Keratinocyte (primary cell): ENCODE measurements around the gene UGT1A1. TPM values are rescaled to one million over a fixed set of nuclear protein-coding genes. Genes with fewer than 3 reads are reported as not detected.

ENCODE experiments used
- DNase-seq: peaks from one replicate; pipeline ENCODE4 v3.0.0-alpha.2; 2011; ENCODE audit warnings: low read depth, missing footprints, low spot score
- FAIRE-seq: peaks from 2 replicates; lab custom pipeline; 2011; peaks lifted over from hg19 to GRCh38; lab: Jason Lieb, UNC
- H2AFZ ChIP-seq: 2 replicates; pipeline ENCODE4 v1.6.0; 2012; ENCODE audit warnings: low read length, control low read depth, inconsistent platforms; ENCODE audit not compliant: control insufficient read depth
- H3K27ac ChIP-seq: 2 replicates; pipeline ENCODE4 v1.5.1; 2011; ENCODE audit warnings: low read length; ENCODE audit not compliant: control insufficient read depth, insufficient read depth
- H3K27me3 ChIP-seq: 3 replicates; pipeline ENCODE4 v1.6.0; 2011; ENCODE audit warnings: low read length; ENCODE audit not compliant: control insufficient read depth, insufficient read depth; ENCODE audit errors: extremely low read depth
- H3K36me3 ChIP-seq, 2 experiments: 2 replicates in 1 of 2; 3 replicates in 1 of 2; pipeline ENCODE4 v1.5.1; 2011; ENCODE audit warnings: low read length in 2 of 2, mild to moderate bottlenecking in 1 of 2; ENCODE audit not compliant: control insufficient read depth in 2 of 2, insufficient read depth in 2 of 2; ENCODE audit errors: extremely low read depth in 1 of 2
- H3K4me1 ChIP-seq: 3 replicates; pipeline ENCODE4 v1.5.1; 2011; ENCODE audit warnings: low read length; ENCODE audit not compliant: control insufficient read depth, insufficient read depth; ENCODE audit errors: extremely low read depth
- H3K4me2 ChIP-seq: 3 replicates; pipeline ENCODE4 v1.6.0; 2011; ENCODE audit warnings: low read depth, low read length; ENCODE audit not compliant: control insufficient read depth, insufficient read depth; ENCODE audit errors: extremely low read depth
- H3K4me3 ChIP-seq, 3 experiments: fragments of 200-600 bp in 1 of 3; sonication (generic) in 1 of 3; 2 replicates in 2 of 3; 3 replicates in 1 of 3; pipeline ENCODE4 v1.5.1; 2011 to 2016; ENCODE audit warnings: low read length in 3 of 3, mild to moderate bottlenecking in 3 of 3, control low read depth in 2 of 3, inconsistent platforms in 1 of 3, low read depth in 1 of 3, mixed read lengths in 1 of 3, mixed run types in 1 of 3, moderate library complexity in 1 of 3; ENCODE audit not compliant: control insufficient read depth in 2 of 3, insufficient read depth in 2 of 3; ENCODE audit errors: extremely low read depth in 1 of 3
- H3K79me2 ChIP-seq: 2 replicates; pipeline ENCODE4 v1.6.0; 2012; ENCODE audit warnings: low read length; ENCODE audit not compliant: control insufficient read depth, insufficient read depth
- H3K9ac ChIP-seq: 3 replicates; pipeline ENCODE4 v1.6.0; 2011; ENCODE audit warnings: low read length; ENCODE audit not compliant: control insufficient read depth, insufficient read depth; ENCODE audit errors: extremely low read depth
- H3K9me1 ChIP-seq: 3 replicates; pipeline ENCODE4 v1.6.0; 2011; ENCODE audit warnings: low read length; ENCODE audit not compliant: control insufficient read depth, insufficient read depth; ENCODE audit errors: extremely low read depth
- H3K9me3 ChIP-seq: 2 replicates; pipeline ENCODE4 v1.5.1; 2012; ENCODE audit warnings: low read depth, low read length; ENCODE audit not compliant: control insufficient read depth
- H4K20me1 ChIP-seq: 3 replicates; pipeline ENCODE4 v1.6.0; 2011; ENCODE audit warnings: low read length; ENCODE audit not compliant: control insufficient read depth, insufficient read depth; ENCODE audit errors: extremely low read depth
- CTCF ChIP-seq, 3 experiments: IDR thresholded peaks in 1 of 3; conservative IDR thresholded peaks in 1 of 3; optimal IDR thresholded peaks in 1 of 3; 2 replicates in 2 of 3; 3 replicates in 1 of 3; pipeline versions ENCODE3 to v1.5.1; 2011; ENCODE audit warnings: low read length in 3 of 3, mild to moderate bottlenecking in 3 of 3, moderate library complexity in 2 of 3, control low read depth in 1 of 3, inconsistent platforms in 1 of 3; ENCODE audit not compliant: insufficient read depth in 2 of 3; ENCODE audit errors: extremely low read depth in 1 of 3
- EZH2 ChIP-seq: IDR thresholded peaks from one replicate; pipeline ENCODE4 v1.6.1; 2012; ENCODE audit warnings: inconsistent platforms, mild to moderate bottlenecking, low read length, moderate library complexity
- dilution Hi-C: fragments of 300-500 bp; cut with MboI; formaldehyde crosslinking; loops from one replicate; pipeline ENCODE4 v1.7.0; 2020; ENCODE audit warnings: low sequenced_read_pairs; ENCODE audit not compliant: extremely low pct_ligation_motif_present
- polyA plus RNA-seq, 5 experiments: library from polyadenylated mRNA; depleted of rRNA in 3 of 5; stranded (reverse) in 3 of 5; stranded (forward) in 1 of 5; unstranded in 1 of 5; fragments of >200 nt; gene quantifications; 1 replicate in 1 of 5; 2 replicates in 3 of 5; 3 replicates in 1 of 5; pipeline versions ENCODE4 v1.2.1 to v1.2.3, GENCODE V29; 2011 to 2012; ENCODE audit warnings: missing spikeins in 2 of 5, low read depth in 1 of 5, low replicate concordance in 1 of 5

The UGT1A1 gene
- polyA plus RNA-seq, 1 donor (not counting 4 experiments of a cell fraction or from before 2014, with no cell fraction given) = 2.7 TPM

GRCh38 chr2:233740870-233741269, 19.2 kb upstream of the UGT1A1 start:
- no peak overlapping the region for H2AFZ ChIP-seq
- H3K9ac ChIP-seq = no peak overlapping the region
- no peaks in the 10 kb centered on the region for H3K9me1 ChIP-seq
- H3K9me3 ChIP-seq = no peaks in the 10 kb centered on the region
- DNase-seq (no peak), FAIRE-seq (no peak)
- no peak overlapping the region for H3K4me3 ChIP-seq
- dilution Hi-C loops = no loop called here
- H3K79me2 ChIP-seq = peaks cover 19% of the 10 kb centered on the region
- no peaks in the 10 kb centered on the region for H4K20me1 ChIP-seq
- peaks cover 0 to 6% of the 10 kb centered on the region in 2 experiments for H3K36me3 ChIP-seq
- no peak overlapping the region for H3K27ac ChIP-seq
- TF ChIP-seq CTCF (optimal IDR thresholded peaks at IDR 0.05 in 1 of 3, IDR thresholded peaks at IDR 0.05 in 1 of 3, conservative IDR thresholded peaks at IDR 0.05 in 1 of 3; ENCODE audit: extremely low read depth in 1 of 3, insufficient read depth in 2 of 3, low read length in 3 of 3) = no peak
- TF ChIP-seq EZH2 = no peak
- H3K27me3 ChIP-seq = no peaks in the 10 kb centered on the region
- H3K4me1 ChIP-seq = no peaks in the 10 kb centered on the region
- H3K4me2 ChIP-seq = no peak overlapping the region

- TF ChIP-seq CTCF (optimal IDR thresholded peaks at IDR 0.05 in 1 of 3, IDR thresholded peaks at IDR 0.05 in 1 of 3, conservative IDR thresholded peaks at IDR 0.05 in 1 of 3; ENCODE audit: extremely low read depth in 1 of 3, insufficient read depth in 2 of 3, low read length in 3 of 3) = no peak
- no peak for TF ChIP-seq EZH2
- dilution Hi-C loops = no loop called here
- no peak overlapping the region for H2AFZ ChIP-seq
- H3K27me3 ChIP-seq = no peaks in the 10 kb centered on the region
- peaks cover 0 to 1% of the 10 kb centered on the region in 2 experiments for H3K36me3 ChIP-seq
- FAIRE-seq = no peak
- no peaks in the 10 kb centered on the region for H3K4me1 ChIP-seq
- H3K4me3 ChIP-seq = no peak overlapping the region
- no peaks in the 10 kb centered on the region for H4K20me1 ChIP-seq
- no peaks in the 10 kb centered on the region for H3K9me1 ChIP-seq
- H3K9ac ChIP-seq = no peak overlapping the region
- DNase-seq = no peak
- no peak overlapping the region for H3K27ac ChIP-seq
- H3K4me2 ChIP-seq = no peak overlapping the region
- H3K79me2 ChIP-seq = peaks cover 13% of the 10 kb centered on the region
- H3K9me3 ChIP-seq = no peaks in the 10 kb centered on the region
Observed at GRCh38 chr2:233743464-233744259, 16.4 kb upstream of the UGT1A1 start.
